T-helper 1 cell treated with Interleukin-12 subunit alpha and Interleukin-12 subunit beta and Interleukin-4 antibody, amounts not matched to agents 30 ng/mL and 1 ng/mL, for 36 hours (primary cell): ENCODE measurements around the gene DSE. TPM values are rescaled to one million over a fixed set of nuclear protein-coding genes. Genes with fewer than 3 reads are reported as not detected.

Experiments used
- intact Hi-C: fragments of 100-400 bp; cut with micrococcal nuclease; formaldehyde crosslinking; loops from one replicate; pipeline ENCODE4 v1.15.1; 2024
- total RNA-seq: library from RNA; stranded (reverse); gene quantifications from 2 replicates; pipeline ENCODE4 v1.2.3, GENCODE V29; 2022

Gene DSE
- total RNA-seq, 1 donor from 2014 or later, result 2.6 TPM

GRCh38 chr6:116408491-116408890 is 37.7 kb downstream of the DSE start:
- intact Hi-C loops, result no loop called here

GRCh38 chr6:116409756-116410155 is 39.0 kb downstream of the DSE start:
- intact Hi-C loops, result no loop called here

- intact Hi-C loops, result no loop called here
Observed at GRCh38 chr6:116411284-116411623, 40.5 kb downstream of the DSE start.

GRCh38 chr6:116412270-116412669 is 41.5 kb downstream of the DSE start:
- intact Hi-C loops, result no loop called here

GRCh38 chr6:116413357-116413756 is 42.6 kb downstream of the DSE start:
- intact Hi-C loops, result no loop called here

GRCh38 chr6:116417661-116418060 is 46.9 kb downstream of the DSE start:
- intact Hi-C loops, result no loop called here

- intact Hi-C loops, result no loop called here
Observed at GRCh38 chr6:116419069-116419786, 48.5 kb downstream of the DSE start.

- intact Hi-C loops, result no loop called here
Observed at GRCh38 chr6:116420341-116420740, 49.6 kb downstream of the DSE start.

GRCh38 chr6:116422238-116422637 is 51.5 kb downstream of the DSE start:
- intact Hi-C loops, result no loop called here

GRCh38 chr6:116424001-116424400 is 53.3 kb downstream of the DSE start:
- intact Hi-C loops, result no loop called here

- intact Hi-C loops, result no loop called here
Observed at GRCh38 chr6:116426551-116426950, 55.8 kb downstream of the DSE start.

GRCh38 chr6:116429111-116429510 is 58.4 kb downstream of the DSE start:
- intact Hi-C loops, result no loop called here

GRCh38 chr6:116430860-116431259 is 60.1 kb downstream of the DSE start:
- intact Hi-C loops, result no loop called here

- intact Hi-C loops, result no loop called here
Observed at GRCh38 chr6:116431964-116432595, 61.3 kb downstream of the DSE start.

- intact Hi-C loops, result no loop called here
Observed at GRCh38 chr6:116433206-116433712, 62.5 kb downstream of the DSE start.

- intact Hi-C loops, result no loop called here
Observed at GRCh38 chr6:116434056-116434725, 63.4 kb downstream of the DSE start.

GRCh38 chr6:116436586-116436985 is 65.8 kb downstream of the DSE start:
- intact Hi-C loops, result no loop called here

- intact Hi-C loops, result no loop called here
Observed at GRCh38 chr6:116437656-116438055, 66.9 kb downstream of the DSE start.

GRCh38 chr6:116438590-116439448 is 68.1 kb downstream of the DSE start:
- intact Hi-C loops, result no loop called here

GRCh38 chr6:116439522-116440051 is 68.8 kb downstream of the DSE start:
- intact Hi-C loops, result loop anchor here (5.0 kb wide), 1 partner anchor 67 kb away; the partner anchor contains the start of gene DSE

- intact Hi-C loops, result loop anchor here (5.0 kb wide), 1 partner anchor 71 kb away; the partner anchor contains the start of gene DSE
Observed at GRCh38 chr6:116443105-116443504, 72.4 kb downstream of the DSE start.
